NCI-H2171 treated with DMSO at 0.1 percent for 48 hours (cell line): Measurements from ENCODE around the gene DENR.
"Not testable (repeated sequence)": the region's sequence is repeated elsewhere in the genome, so short reads cannot be mapped to it uniquely, and the experiment has no call there.

Source experiments
- DNase-seq: peaks from one replicate; lab custom pipeline; 2025; lab: John Stamatoyannopoulos, UW

Gene DENR

GRCh38 chr12:122743895-122744525 is 8.6 kb upstream of the DENR start:
- DNase-seq = no peak

GRCh38 chr12:122747224-122748135 is 5.1 kb upstream of the DENR start:
- DNase-seq = no peak

- peak; percentile 23 for DNase-seq
Measured at GRCh38 chr12:122749569-122750332, 2.9 kb upstream of the DENR start.

- DNase-seq = not testable (repeated sequence)
Measured at GRCh38 chr12:122750781-122751515, 1.7 kb upstream of the DENR start.

GRCh38 chr12:122753319-122753650 is 661 bp downstream of the DENR start:
- no peak for DNase-seq

DNA sequence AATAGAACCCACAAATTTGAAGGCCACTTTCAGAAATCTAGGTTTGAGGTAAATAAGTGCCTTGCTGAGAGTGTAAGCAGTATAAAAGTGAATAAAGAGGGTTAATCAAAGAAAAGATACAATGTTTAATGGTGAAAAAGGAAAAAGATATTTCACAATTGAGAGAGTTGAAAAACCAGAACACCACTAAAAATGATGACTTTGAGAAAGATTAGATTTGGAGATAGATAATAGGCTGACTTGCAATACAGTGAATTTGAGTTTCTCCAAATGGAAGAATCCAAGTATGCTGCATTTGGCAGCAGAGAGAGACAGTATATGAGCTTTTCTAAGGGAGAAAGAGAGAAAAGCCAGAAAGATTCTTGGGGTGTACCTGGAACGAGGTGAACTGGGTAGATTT is 2.2 kb downstream of the DENR start:
- no peak for DNase-seq

GRCh38 chr12:122757568-122757967 is 4.9 kb downstream of the DENR start:
- no peak for DNase-seq

GRCh38 chr12:122785503-122785902 is 32.9 kb downstream of the DENR start:
- DNase-seq = no peak

DNA sequence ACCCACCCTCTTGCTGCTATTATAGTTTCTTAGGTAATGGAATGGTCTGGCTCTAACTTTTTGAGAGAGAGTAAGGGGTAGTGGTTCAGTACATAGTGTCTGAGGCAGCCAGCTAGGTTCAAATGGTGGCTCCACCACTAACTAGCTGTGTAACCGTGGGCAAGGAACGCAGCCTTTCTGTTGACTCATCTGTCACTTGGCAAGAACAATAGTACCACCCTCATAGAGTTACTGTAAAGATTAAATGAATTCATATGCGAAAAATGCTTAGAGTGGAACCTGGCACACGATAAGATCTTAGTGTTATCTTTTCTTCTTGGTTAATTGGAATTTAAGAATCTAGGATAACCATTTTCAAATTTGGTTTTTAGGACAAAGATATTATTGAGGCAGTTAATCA is 35.8 kb downstream of the DENR start:
- no peak for DNase-seq

DNA sequence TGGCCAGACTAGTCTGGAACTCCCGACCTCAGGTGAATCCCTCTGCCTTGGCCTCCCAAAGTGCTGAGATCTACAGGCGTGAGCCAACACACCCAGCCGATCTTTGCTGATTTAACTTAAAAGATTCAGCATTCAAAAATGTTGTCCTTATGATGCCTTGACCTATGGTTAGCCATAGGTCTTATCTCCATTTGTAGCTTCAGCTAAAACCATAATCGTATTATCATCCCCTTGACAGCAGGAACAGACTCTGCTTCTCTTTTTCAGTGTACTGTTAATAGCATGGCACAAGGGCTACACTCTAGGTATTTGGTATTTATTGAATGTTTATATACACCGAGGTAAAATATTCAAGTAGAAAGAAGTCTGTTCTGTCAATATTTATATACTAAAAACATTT is 37.0 kb downstream of the DENR start:
- DNase-seq = no peak

DNA sequence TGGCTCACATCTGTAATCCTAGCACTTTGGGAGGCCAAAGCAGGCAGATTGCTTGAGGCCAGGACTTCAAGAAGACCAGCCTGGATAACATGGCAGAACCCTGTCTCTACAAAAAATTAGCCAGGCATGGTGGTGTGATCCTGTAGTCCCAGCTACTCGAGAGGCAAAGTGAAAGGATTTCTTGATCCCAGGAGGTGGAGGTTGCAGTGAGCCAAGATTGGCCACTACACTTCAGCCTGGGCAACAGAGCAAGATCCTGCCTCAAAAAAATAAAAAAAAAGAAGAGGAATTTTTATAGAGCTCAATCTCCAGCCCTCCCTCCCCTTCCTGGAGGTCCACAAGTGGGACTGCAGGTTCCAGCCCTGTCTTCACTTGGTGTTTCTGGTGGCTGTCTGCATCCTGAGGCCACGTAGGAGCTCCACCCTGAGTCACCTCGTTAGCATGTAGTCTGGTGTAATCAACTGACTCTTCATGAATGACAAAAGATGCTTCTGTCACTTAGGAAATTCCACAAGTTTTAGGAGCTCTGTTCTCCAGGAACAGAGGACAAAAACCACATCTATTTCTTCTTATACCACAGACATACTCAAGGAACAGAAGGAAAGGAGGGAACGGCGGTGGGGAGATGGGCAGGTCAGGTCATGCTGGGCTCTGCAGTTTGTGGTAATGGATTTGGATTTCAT is 37.9 kb downstream of the DENR start:
- no peak for DNase-seq

GRCh38 chr12:122793685-122794106 is 41.1 kb downstream of the DENR start:
- peak; percentile 72 for DNase-seq

DNA sequence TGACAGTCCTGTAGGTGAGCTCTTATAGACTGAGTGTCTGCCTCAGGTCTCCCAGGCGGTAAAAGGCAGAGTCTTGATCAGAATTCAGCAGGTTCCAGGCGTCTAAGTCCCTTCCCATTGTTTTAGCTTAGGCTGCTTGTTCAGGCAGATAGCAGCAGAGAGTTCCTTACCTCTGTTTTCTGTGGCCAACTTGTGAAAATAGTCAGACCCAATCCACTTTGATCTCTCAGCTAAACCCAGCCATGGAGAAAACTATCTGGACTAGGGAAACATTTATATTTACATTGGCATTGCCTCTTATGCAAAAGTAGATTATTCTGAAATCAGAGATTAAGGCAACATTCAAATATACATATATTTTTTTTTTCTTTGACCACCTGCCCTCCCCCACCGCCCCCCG is 43.2 kb downstream of the DENR start:
- no peak for DNase-seq

- no peak for DNase-seq
Measured at GRCh38 chr12:122799641-122800243, 47.1 kb downstream of the DENR start.

DNA sequence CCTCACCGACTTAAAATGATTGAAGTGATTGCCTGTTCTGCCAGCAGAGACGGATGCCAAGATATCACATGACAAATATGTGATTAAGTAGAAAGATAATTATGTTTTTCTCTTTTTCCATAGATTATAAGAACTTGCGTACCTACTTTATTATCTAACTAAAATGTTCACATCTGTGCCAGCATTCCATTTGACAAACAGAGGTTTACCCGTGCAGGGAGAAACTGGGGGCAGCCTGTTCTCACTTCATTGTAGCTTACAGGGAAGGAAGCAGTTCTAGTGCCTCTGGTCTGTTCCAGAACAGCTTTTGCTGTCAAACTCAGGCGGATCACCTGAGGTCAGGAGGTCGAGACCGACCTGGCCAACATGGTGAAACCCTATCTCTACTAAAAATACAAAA is 51.3 kb downstream of the DENR start:
- DNase-seq = no peak

GRCh38 chr12:122804957-122805356 is 52.3 kb downstream of the DENR start:
- not testable (repeated sequence) for DNase-seq

DNA sequence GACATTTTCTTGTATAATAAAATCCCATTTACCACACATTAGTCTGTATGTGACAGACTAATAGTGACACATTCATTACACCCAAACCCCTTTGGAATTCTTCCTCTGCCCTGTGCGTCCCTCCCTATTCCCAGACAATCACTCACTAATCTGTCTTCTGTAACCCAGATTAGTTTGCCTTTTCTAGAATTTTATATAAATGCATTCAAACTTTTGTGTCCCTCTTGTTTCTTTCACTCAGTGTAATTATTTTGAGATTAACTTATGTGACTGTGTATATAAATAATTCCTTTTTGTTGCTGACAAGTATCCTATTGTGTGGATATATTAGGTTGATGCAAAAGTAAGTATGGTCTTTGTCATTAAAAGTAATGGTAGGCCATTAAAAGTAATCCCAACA is 55.0 kb downstream of the DENR start:
- DNase-seq = no peak

- no peak for DNase-seq
Measured at GRCh38 chr12:122811777-122812176, 59.2 kb downstream of the DENR start.

GRCh38 chr12:122813310-122813713 is 60.7 kb downstream of the DENR start:
- DNase-seq = no peak

- DNase-seq = peak; percentile 56
Measured at GRCh38 chr12:122819209-122819785, 66.7 kb downstream of the DENR start.

GRCh38 chr12:122820138-122820537 is 67.5 kb downstream of the DENR start:
- DNase-seq = no peak
